DND-41 (cell line): ENCODE results near the gene LAMTOR3.

Experiments
- EZH2 ChIP-seq: IDR thresholded peaks from 3 replicates; pipeline ENCODE4 v1.6.1; 2012; ENCODE audit warnings: borderline replicate concordance, low read depth, mild to moderate bottlenecking, moderate library complexity, low read length, inconsistent platforms; ENCODE audit not compliant: severe bottlenecking
- TF ChIP-seq, protein P1 (sequence below): IDR thresholded peaks from 2 replicates; pipeline ENCODE4 v1.5.1; 2012; ENCODE audit warnings: borderline replicate concordance, low read length, moderate library complexity, mild to moderate bottlenecking; ENCODE audit not compliant: poor library complexity, severe bottlenecking; ENCODE audit errors: extremely low read depth

DNA sequence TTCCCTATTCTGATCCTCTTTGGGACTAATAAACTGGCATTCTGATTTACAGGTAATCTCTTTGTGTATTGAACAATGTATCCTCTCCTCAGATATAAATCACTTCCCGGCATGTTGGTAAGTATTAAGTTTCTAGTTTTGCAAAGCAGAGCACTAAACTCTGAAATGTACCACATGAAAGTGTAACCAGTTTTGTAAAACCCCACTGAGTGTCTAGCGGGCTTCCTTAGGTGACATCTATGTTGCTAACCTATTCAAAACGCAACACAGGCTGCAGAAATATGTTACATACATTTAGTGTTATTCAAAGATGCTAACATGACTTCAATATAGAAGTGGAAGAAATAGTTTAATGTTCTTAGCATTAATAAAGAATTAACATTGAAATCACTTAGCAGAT, 26.9 kb upstream of the LAMTOR3 start:
- no peak for TF ChIP-seq EZH2
- TF ChIP-seq, protein P1, sequence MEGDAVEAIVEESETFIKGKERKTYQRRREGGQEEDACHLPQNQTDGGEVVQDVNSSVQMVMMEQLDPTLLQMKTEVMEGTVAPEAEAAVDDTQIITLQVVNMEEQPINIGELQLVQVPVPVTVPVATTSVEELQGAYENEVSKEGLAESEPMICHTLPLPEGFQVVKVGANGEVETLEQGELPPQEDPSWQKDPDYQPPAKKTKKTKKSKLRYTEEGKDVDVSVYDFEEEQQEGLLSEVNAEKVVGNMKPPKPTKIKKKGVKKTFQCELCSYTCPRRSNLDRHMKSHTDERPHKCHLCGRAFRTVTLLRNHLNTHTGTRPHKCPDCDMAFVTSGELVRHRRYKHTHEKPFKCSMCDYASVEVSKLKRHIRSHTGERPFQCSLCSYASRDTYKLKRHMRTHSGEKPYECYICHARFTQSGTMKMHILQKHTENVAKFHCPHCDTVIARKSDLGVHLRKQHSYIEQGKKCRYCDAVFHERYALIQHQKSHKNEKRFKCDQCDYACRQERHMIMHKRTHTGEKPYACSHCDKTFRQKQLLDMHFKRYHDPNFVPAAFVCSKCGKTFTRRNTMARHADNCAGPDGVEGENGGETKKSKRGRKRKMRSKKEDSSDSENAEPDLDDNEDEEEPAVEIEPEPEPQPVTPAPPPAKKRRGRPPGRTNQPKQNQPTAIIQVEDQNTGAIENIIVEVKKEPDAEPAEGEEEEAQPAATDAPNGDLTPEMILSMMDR = no peak
